SK-N-MC (cell line): ENCODE results near the gene RGS19.

Experiments used
- DNase-seq: peaks from one replicate; pipeline ENCODE4 v3.0.0-alpha.2; 2011; ENCODE audit warnings: low read depth, low spot score
- H3K27ac ChIP-seq: fragments of 200-600 bp; sonication (generic); 2 replicates; pipeline ENCODE4 v1.5.1; 2016; ENCODE audit warnings: mixed run types
- H3K36me3 ChIP-seq: fragments of 200-600 bp; sonication (generic); 2 replicates; pipeline ENCODE4 v1.6.1; 2017; ENCODE audit warnings: antibody characterized with exemption, low read length, mixed read lengths; ENCODE audit not compliant: insufficient read depth
- H3K4me3 ChIP-seq: fragments of 200-600 bp; sonication (generic); 2 replicates; pipeline ENCODE4 v1.5.1; 2016
- H3K9ac ChIP-seq: fragments of 200-600 bp; sonication (generic); 2 replicates; pipeline ENCODE4 v1.8.0; 2017; ENCODE audit warnings: mixed run types, mixed read lengths; ENCODE audit not compliant: insufficient read length
- H3K9me3 ChIP-seq: fragments of 200-600 bp; sonication (generic); 2 replicates; pipeline ENCODE4 v1.6.1; 2017; ENCODE audit warnings: low read depth, mild to moderate bottlenecking, antibody characterized with exemption, low read length, moderate library complexity, mixed read lengths
- EZH2 ChIP-seq: fragments of 200-600 bp; sonication (generic); IDR thresholded peaks from one replicate; pipeline ENCODE4 v1.6.1; 2017; ENCODE audit warnings: antibody characterized with exemption
- FOXP2 ChIP-seq: optimal IDR thresholded peaks from 2 replicates; pipeline ENCODE3; 2011; ENCODE audit warnings: mild to moderate bottlenecking, moderate library complexity; ENCODE audit not compliant: insufficient read depth; ENCODE audit errors: extremely low read length, control extremely low read depth
- POLR2AphosphoS5 ChIP-seq: IDR thresholded peaks from 2 replicates; pipeline ENCODE4 v1.6.1; 2012; ENCODE audit warnings: mild to moderate bottlenecking, low read depth, low read length, borderline replicate concordance

The RGS19 gene

GRCh38 chr20:64062596-64063388 lies 16.5 kb downstream of the RGS19 start, which contains the start of gene TCEA2:
TSS of gene TCEA2 (plus strand) at chr20:64063198. CDS start at chr20:64063313, 115 bp downstream.
- H3K4me3 ChIP-seq: peak within 1 kb of the TSS; percentile 87
- no peaks in the 10 kb centered on the region for H3K9me3 ChIP-seq
- H3K9ac ChIP-seq: peak within 1 kb of the TSS; percentile 78
- peak; percentile 57 for DNase-seq
- TF ChIP-seq POLR2AphosphoS5 (peak; percentile 75), FOXP2 (no peak), EZH2 (no peak)
- H3K27ac ChIP-seq: peak within 1 kb of the TSS; percentile 26; the same call in 1 of the 2 replicates
- no peaks in the 10 kb centered on the region for H3K36me3 ChIP-seq

DNA sequence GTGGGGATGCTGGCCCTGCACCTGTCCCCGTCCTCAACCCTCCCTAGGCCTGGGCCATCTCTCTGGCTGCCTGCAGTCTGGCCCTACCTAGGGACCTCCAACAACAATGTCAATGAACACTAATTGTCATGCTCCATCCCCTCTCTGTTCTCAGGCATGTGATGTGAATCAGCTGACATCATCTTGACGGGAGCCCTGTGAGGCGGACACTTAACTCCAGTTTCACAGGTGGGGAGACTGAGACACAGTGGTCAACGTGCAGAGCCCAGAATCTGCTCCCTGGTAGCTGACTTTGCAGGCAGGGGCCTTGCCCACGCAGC lies 17.1 kb downstream of the RGS19 start:
- no peaks in the 10 kb centered on the region for H3K9me3 ChIP-seq
- H3K36me3 ChIP-seq: no peaks in the 10 kb centered on the region
- DNase-seq: no peak
- H3K9ac ChIP-seq: peak overlapping the region; percentile 78
- peak overlapping the region; percentile 87; the same call in 1 of the 2 replicates for H3K4me3 ChIP-seq
- H3K27ac ChIP-seq: peak overlapping the region; percentile 26; the same call in 1 of the 2 replicates
- no peak for TF ChIP-seq EZH2
- no peak for TF ChIP-seq FOXP2
- no peak for TF ChIP-seq POLR2AphosphoS5

DNA sequence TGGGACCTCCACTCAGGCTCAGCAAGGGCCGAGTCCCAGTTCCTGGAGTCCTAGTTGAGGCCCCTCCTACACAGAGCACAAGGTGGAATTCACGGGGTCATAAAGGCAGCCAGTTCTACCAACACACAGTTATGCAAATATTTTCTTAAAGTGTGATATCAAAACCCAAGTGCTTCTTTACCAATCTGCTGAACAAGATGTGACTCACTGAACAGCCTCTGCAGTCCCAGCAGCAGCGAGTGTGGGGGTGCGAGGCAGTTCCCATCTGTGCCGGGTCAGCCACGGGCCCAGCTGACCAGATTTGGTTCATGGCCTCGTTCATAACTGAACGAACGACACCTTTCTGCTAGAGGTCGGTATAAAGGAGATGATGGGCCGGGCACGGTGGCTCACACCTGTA lies 20.8 kb downstream of the RGS19 start:
- H3K9ac ChIP-seq: no peak overlapping the region
- no peak for TF ChIP-seq EZH2
- TF ChIP-seq FOXP2: no peak
- no peak for TF ChIP-seq POLR2AphosphoS5
- H3K4me3 ChIP-seq: no peak overlapping the region
- no peaks in the 10 kb centered on the region for H3K9me3 ChIP-seq
- H3K36me3 ChIP-seq: no peaks in the 10 kb centered on the region
- no peak overlapping the region for H3K27ac ChIP-seq
- no peak for DNase-seq

GRCh38 chr20:64057628-64058498 lies 21.5 kb downstream of the RGS19 start:
- no peak overlapping the region; the same call in 1 of the 2 replicates for H3K27ac ChIP-seq
- H3K36me3 ChIP-seq: no peaks in the 10 kb centered on the region
- H3K9me3 ChIP-seq: no peaks in the 10 kb centered on the region
- no peak for TF ChIP-seq EZH2
- no peak for TF ChIP-seq FOXP2
- no peak for TF ChIP-seq POLR2AphosphoS5
- no peak for DNase-seq
- H3K4me3 ChIP-seq: no peak overlapping the region
- no peak overlapping the region for H3K9ac ChIP-seq

DNA sequence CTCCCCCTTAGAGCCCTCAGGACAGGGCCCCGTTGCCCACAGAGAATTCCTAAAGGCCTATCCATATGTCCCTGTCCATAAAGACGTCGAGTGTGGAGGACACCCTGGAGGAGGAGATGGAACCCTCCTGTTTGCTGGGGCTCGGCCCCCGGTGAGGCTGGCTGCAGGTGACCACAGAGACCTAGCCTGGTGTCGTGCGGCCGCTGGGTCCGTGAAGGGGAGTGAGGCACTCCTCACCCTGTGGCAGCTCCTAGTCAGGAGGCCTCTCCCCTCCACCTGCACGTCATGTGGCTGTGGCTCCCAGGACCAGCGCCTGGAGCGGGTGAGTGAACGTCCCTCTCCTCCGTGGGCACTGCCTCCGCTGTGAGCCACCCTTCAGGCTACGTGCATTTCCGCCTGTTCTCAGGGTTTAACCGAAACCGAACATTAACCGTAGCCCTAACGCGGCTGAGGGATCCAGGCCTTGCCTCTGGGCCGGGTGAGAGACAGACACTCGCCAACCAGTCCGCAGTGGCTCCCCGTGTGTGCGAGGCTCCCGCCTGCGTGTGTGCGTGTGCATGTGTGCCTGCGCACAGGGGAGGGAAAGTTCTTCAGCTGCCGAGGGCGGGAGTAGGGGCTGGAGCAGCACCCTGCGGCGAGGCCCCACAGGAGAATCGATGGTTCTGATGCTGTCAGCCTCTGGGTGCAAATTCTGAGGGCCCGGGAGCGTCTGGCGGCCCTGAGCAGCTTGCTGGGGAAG lies 22.3 kb downstream of the RGS19 start:
- H3K9me3 ChIP-seq: no peaks in the 10 kb centered on the region
- H3K4me3 ChIP-seq: no peak overlapping the region
- no peak overlapping the region for H3K9ac ChIP-seq
- DNase-seq: no peak
- H3K27ac ChIP-seq: peak overlapping the region; percentile 62
- no peaks in the 10 kb centered on the region for H3K36me3 ChIP-seq
- no peak for TF ChIP-seq FOXP2
- TF ChIP-seq EZH2: no peak
- TF ChIP-seq POLR2AphosphoS5: no peak

GRCh38 chr20:64056639-64056888 lies 22.8 kb downstream of the RGS19 start:
- no peak overlapping the region; the same call in 1 of the 2 replicates for H3K27ac ChIP-seq
- no peak for DNase-seq
- H3K9me3 ChIP-seq: no peaks in the 10 kb centered on the region
- H3K4me3 ChIP-seq: no peak overlapping the region
- no peak for TF ChIP-seq POLR2AphosphoS5
- no peak for TF ChIP-seq FOXP2
- no peak for TF ChIP-seq EZH2
- H3K36me3 ChIP-seq: no peaks in the 10 kb centered on the region
- no peak overlapping the region for H3K9ac ChIP-seq

- no peak overlapping the region for H3K27ac ChIP-seq
- H3K4me3 ChIP-seq: no peak overlapping the region
- DNase-seq: no peak
- H3K36me3 ChIP-seq: no peaks in the 10 kb centered on the region
- no peak overlapping the region for H3K9ac ChIP-seq
- H3K9me3 ChIP-seq: no peaks in the 10 kb centered on the region
- no peak for TF ChIP-seq EZH2
Measured at GRCh38 chr20:64055893-64056638, 23.3 kb downstream of the RGS19 start.

GRCh38 chr20:64055396-64055892 lies 23.9 kb downstream of the RGS19 start:
- Histone ChIP-seq H3K9me3 (no peaks in the 10 kb centered on the region), H3K9ac (no peak overlapping the region), H3K36me3 (no peaks in the 10 kb centered on the region), H3K4me3 (no peak overlapping the region), H3K27ac (no peak overlapping the region; the same call in 1 of the 2 replicates)
- TF ChIP-seq FOXP2 (no peak), EZH2 (no peak), POLR2AphosphoS5 (no peak)
- no peak for DNase-seq
